ENCODE measurements around the gene SLC36A1.
"Not testable (repeated sequence)": the region's sequence is repeated elsewhere in the genome, so short reads cannot be mapped to it uniquely, and the experiment has no call there.

The SLC36A1 gene

DNA sequence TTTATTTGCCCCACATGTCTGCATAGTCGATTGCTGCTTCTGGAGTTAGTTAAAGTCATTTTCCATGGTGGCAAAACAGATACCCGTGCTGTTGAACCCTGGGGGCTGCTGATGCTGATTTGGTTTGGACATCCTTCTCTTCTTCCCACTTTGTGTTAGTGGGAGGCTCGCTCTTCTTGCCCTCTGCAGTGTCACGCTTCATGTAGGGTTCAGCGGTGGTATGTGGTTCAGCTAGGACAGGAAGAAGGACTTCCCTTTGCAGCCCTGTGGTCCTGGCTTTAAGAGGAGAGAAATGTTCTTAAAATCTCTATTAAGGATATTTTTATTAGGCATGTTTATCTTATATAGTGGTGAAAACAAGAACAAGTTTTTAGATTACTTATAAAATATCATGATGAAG lies 36.2 kb downstream of the SLC36A1 start:
- no peak for DNase-seq (ENCODE audit: low spot score)

DNA sequence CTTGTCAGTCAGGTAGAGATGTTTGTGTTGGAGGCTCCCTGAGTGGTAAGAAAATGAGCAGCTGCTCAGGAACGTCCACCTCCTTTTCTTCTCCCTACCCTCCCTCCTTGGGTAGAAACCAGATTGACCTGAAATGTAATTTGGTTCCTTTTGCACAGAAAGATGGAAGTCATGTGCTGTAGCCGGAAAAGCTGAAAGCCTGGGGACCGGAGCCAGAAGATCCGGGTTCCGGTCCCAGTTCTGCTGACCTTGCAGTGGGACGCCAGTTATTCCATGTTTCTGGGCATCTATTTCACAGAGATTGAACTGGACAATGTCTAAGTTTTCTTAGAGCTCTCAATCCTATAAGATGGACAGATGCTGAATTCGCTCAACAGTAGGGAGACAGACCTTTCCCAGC lies 40.1 kb downstream of the SLC36A1 start:
- DNase-seq (ENCODE audit: low spot score): no peak

DNA sequence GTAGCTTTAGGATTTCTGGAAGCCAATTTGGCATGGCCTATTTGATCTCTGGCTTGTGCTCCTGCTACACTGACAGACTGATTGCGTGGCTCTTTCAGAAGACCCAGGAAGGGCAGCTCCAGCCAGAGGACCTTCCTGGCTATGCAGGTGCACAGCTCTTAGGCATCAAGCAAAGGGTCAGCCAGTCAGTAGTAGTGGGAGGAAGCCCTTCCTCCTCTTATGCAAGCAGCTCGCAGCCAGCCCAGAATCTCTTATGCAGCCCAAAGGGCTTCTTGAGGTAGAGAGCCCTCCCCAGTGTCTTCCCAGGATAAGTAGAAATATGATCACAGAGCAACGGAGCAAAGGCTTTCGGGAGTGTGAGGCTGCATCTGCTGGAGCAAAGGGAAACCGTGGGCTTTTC lies 43.2 kb downstream of the SLC36A1 start:
- no peak for DNase-seq (ENCODE audit: low spot score)

DNA sequence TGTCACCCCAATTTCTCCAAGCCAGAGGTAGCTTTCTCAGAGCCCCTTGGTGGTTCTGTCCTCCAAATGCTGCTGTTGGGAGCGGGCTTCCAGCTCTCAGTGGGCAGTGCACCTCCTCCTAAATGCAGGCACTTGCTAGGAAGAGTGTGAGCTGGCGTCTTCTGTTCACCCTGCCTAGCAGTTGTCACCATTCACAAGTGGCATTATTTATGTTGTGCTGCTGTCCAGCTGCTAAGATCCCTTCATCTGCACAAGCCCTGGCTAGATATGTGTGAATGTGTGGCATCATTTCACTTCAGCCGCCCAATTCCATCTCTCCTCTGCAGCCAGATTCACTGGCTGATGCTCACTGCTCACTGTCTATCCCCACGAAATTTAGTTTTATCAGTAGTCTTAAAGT lies 43.7 kb downstream of the SLC36A1 start:
- DNase-seq (ENCODE audit: low spot score): no peak

DNA sequence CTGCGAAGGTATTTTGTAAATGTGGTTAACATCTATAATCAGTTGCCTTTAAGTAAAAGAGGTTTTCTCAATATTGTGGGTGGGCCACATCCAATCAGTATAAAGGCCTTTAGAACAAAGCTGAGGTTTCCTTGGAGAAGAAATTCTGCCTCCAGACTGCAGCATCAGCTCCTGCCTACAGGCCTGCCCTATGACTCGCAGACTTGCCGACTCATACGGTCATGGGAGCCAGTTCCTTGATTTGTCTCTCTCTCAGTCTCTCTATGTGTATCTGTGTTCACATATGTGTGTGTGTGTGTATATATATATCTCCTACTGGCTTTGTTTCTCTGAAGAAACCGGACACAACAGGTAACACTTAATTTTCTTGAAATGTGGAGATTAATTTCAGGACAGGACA lies 45.3 kb downstream of the SLC36A1 start:
- DNase-seq (ENCODE audit: low spot score): peak; percentile 47

DNA sequence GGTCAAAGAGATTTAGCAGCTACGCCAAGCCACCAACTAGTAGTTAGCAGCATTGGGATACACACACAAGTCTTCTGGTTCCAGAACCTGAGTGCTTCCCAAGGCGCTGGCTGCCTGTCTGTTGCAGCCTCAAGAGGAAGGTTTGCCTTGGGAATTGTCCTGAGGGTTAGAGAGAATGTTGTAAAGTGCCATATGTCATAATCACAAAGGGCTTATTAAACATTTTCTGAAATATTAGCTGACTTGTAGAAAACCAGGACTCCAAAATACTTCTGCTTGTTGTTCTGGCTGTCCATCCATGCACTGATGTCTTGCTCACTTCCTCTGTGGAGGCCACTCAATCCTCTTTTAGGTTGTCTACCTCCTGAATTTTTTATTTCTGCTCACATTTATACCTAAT lies 46.3 kb downstream of the SLC36A1 start:
- no peak for DNase-seq (ENCODE audit: low spot score)

DNA sequence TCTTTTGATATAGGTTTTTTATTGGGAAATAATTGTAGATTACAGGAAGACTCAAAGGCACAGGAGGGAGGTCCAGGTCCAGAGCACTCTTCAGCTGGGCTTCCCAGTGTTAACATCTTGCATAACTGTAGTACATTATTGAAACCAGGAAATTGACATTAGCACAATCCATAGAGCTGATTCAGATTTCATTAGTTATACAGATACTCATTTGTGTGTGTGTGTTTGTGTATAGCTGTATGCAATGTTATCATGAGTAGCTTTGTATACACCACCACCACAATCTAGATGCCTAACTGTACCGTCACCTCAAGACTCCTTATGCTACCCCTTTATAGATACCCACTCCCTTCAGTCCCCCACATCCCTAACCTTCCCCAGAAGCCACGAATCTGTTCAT lies 47.9 kb downstream of the SLC36A1 start:
- no peak for DNase-seq (ENCODE audit: low spot score)

DNA sequence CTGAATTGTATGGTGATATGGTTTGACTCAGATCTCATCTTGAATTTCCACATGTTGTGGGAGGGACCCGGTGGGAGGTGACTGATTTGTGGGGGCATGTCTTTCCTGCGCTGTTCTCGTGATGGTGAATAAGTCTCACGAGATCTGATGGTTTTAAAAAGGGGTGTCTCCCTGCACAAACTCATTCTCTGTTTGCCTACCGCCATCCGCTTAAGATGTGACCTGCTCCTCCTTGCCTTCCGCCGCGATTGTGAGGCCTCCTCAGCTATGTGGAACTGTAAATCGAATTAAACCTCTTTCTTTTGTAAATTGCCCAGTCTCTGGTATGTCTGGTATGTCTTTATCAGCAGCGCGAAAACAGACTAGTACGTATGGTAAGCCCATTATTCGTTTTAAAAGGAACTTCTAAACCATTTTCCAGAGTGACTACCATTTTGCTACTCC lies 48.7 kb downstream of the SLC36A1 start:
- no peak for DNase-seq (ENCODE audit: low spot score)

DNA sequence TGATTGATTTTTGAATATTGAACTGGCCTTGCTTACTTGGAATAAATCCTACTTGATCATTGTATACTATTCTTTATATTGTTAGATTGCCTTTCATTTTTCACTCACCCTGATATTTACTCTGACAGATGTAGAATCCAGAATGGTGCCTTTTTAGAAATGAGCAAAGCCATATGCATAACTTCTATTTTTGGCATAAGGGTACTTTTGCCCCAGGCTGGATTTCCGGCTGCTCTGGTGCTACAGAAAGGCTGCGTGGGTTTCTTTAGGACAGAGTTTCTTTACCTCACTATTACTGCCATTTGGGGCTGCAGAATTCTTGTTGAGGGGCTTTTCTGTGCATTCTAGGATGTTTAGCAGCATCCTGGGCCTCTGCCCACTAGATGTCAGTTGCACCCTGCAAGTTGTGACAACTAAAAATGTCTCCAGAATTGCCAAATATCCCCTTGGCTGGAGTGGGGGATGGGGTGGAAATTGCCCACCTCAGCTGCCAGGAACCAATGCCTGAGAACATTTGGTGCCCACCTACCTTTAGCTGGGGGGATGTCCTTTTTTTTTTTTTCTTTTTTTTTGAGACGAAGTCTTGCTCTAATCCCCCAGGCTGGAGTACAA lies 50.1 kb downstream of the SLC36A1 start:
- no peak for DNase-seq (ENCODE audit: low spot score)

DNA sequence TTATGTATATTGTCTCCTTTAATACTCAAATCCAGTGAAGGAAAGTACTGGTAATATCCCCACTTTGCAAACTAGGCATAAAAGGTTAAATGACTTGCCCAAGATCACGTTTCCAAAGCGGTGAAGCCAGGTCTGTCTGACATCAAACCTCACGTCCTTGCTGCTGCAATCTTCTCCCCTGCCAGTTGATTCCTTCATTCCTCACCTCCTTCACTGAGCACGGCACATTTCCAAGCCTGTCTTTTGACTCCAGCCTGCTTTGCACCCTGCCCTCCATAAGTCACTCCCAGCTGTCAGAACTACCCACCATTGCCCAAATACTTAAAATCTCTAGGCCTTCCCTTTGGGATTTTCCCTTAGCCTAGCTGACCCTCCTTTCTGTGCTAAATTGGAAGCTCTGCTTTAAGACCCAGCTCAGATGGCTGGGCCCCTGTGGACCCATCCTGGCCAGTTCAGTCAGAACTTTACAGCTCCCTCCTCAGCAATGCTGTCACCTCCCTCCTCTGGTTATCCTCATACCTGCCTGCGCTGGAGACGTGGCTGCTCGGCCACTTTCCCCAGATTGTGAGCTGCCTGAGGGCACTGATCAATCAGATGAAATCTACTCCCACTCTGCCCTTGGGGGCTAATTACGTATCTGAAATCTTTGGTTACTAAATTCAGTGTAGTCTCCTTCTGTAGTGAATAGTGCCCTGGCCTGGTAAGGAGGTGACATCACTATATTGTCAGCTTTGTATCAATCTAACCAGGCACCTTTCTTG lies 51.2 kb downstream of the SLC36A1 start:
- no peak for DNase-seq (ENCODE audit: low spot score)

DNA sequence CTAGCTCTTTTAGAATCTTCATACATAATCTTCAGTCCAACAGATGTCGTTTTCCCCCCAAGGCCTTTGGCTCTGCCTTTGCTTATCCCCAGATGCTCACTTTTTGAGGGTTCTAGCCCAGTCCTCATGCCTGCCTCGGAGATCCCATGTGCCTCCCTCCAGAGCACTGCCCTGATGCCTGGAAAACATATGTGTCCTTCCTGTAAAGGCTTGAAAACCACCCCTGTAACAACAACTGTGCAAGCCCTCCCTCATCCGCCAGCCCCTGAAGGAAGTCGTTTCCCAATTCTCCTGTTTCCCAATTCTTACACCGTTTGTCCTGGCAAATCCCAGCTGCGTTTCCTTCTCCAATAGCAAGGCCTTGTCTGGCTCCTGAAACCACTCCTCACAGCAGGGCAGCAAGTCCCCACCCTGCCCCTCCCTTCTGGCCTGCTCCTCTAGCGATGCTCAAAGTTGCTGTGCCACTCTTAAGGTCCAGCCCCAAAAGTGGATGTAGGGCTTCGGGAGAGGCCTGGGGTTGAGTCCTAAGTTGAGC lies 52.2 kb downstream of the SLC36A1 start:
- no peak for DNase-seq (ENCODE audit: low spot score)

DNA sequence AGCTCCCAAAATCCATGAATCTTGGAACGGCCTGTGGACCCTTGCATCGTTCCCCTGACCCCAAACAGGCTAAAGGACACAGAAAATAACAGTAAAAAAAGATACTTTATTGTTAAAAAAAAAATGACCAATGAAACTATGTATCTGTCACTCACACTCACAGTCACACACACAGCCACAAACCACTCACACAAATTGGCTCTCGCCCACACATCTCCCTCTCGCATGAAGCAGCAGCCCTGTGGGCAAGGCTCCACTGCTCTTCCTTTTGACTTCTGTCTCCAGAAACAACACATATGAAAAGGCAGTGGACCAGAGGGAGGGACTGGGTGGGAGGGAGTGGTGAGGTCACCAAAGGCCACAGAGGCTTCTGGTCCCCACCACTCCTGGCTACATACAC lies 56.6 kb downstream of the SLC36A1 start:
- no peak for DNase-seq (ENCODE audit: low spot score)

DNA sequence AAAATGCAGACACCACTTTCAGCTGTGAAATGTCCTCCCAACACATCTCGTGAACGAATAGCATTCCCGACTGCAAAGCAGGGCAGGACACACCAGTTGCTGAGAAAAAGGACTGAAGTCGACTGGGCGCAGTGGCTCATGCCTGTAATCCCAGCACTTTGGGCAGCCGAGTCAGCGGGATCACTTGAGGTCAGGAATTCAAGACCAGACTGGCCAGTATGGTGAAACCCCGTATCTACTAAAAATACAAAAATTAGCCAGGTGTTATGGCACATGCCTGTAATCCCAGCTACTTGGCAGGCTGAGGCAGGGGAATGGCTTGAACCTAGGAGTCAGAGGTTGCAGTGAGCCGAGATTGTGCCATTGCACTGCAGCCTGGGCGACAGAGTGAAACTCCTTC lies 60.9 kb downstream of the SLC36A1 start:
- not testable (repeated sequence) for DNase-seq (ENCODE audit: low spot score)

DNA sequence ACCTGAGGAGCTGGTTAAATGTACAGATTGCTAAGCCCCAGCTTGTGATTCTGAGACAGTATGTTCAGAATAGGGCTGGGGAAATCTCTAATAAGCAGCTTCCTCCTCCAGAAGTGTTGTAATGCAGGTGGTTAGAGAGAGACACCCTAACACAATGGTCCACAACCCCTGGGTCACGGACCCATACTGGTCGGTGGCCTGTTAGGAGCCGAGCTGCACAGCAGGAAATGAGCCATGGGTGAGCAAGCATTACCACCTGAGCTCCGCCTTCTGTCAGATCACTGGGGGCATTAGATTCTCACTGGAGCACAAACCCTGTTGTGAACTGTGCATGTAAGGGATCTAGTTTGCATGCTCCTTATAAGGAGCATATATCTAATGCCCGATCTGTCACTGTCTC lies 61.8 kb downstream of the SLC36A1 start:
- no peak for DNase-seq (ENCODE audit: low spot score)

DNA sequence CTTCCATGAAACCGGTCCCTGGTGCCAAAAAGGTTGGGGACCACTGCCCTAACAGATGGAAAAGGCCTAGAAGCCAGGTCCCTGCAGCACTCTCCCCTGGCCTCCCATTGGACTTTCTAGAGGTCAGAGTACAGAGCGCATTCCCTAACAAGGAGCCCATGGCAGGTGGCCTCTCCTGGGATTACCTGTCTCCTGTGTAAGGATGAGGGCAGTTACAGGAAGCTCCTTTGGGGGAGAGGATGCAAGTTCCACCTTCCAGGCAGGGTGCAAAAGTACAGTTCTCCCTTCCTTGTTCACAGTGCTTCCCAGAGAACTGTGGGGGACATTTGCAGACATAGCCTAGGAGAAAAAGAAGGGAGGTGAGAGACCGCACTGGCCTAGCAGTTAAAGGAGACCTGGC lies 62.4 kb downstream of the SLC36A1 start:
- no peak for DNase-seq (ENCODE audit: low spot score)

DNA sequence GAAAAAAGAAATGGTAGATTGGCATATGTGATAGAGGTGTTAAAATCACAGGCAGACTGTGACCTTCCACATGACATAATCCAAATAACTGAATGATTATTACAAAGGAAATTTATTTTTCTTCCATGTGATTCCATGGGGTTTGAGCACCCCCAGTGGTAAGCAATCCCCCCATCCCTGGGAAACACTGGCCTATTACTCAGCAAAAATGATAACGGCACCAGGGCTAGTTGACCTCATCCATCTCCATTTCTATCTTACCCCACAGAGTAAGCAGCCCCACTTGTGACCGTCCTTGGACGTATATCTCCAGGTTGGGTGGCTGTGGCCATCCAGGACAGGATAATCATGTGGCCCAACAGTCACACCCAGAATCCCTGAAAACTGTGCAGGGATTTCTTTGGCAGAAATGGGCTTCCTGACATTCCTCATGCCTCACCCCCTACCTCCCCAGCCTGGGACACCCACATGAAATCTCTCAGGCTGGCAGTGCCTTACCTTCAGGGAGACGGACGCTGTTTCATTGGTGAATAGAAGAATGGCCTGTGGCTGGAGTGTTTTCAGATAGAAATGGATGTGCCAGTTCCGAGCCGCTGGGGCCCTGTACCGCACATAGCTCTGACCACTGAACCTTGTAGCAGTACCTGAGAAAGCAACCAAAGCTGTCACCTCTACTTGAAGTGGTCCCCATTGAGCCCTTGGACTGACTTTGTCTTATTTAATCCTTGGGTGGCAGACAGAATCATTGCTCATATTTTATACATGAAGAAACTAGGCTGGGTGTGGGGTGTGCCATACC lies 69.9 kb downstream of the SLC36A1 start:
- no peak for DNase-seq (ENCODE audit: low spot score)

DNA sequence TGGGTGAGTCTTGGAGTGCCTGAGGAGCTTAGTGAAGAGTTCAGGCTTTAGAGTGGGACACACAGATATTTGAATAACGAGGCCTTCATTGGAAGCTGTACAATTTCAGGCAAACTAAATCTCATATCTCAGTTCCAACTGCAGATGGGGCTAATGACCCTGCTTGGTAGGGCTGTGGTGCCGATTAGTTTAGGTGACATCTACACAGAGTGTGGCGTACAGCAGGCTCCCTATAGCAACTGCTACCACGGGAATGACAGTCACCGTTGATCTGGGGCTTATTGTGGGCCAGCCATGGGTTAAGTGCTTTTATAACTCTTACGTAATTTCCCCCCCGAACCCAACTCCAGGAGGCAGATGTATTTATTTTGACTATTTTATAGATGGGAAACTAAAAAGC lies 72.9 kb downstream of the SLC36A1 start:
- DNase-seq (ENCODE audit: low spot score): no peak

DNA sequence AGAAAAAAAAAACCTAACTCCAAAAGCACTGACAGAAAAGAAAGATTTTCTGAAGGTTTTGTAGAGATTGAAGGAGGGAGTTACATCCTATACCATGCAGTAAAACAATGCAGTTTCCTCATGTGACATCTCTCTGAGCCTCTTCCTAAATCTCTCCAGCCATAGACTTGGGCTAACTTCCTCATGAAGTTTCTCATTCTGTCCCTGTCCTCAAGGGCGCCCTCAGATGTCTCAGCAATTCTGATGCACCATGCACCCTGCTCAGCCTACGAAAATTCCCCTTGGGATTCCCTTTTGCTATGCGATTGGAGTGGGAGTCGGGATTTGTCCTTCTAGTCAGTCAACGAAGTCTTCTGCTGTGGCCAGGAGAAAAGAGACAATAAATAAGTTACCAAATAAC lies 74.8 kb downstream of the SLC36A1 start:
- DNase-seq (ENCODE audit: low spot score): no peak

DNA sequence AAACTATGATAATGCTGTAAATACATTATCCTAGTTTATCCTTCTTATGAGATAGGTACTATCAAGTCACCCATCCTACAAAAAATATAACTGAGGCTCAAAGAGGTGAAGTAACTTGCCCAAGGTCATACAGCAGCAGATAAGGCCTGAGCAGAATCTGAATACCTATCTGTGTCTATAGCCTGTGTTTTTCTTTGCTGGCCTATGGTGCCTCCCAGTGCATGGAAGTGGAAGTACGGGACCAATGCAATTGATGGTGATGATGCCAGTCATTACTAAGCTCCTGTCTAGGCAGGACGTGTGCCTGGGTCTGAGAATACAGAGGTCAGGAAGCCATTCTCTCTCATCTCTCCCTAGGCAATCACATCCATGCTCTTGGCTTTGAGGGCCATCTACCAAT lies 75.9 kb downstream of the SLC36A1 start:
- DNase-seq (ENCODE audit: low spot score): peak; percentile 69

DNA sequence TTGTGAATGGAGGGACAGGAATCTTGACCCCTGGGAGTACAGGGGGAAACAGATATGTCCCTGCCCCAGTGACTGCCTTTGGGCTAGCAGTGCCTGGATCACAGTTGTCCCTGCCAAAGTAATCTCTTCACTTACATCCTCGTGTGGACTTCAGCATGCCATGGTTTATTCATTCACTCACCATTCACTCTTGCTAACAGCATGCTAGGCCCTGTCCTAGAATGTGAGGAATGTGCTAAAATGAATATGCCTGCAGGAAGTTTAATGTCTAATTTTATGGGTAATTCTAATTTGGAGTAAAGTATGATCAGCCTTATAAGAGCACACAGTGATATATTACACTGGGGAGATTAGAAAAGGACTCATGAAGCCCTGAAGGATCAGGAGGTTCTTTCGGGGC lies 80.8 kb downstream of the SLC36A1 start:
- no peak for DNase-seq (ENCODE audit: low spot score)

DNA sequence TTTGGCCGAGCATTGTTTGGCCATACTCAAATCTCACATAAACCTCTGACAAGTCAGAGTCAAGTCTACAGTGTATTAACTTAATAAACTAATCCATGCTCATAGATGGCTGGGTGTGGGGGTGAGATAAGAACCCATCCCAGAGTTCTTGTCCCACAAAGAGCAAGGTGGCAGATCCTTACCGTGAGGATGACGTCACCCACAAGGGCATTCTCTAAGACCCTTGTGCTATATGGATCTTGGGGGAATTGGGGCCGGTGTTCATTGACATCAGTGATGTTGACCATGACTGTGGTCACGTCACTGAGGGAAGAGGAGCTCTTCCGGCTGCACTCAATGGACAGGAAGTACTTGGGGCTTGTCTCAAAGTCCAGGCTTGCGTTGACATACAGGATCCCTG lies 81.6 kb downstream of the SLC36A1 start:
- DNase-seq (ENCODE audit: low spot score): no peak

DNA sequence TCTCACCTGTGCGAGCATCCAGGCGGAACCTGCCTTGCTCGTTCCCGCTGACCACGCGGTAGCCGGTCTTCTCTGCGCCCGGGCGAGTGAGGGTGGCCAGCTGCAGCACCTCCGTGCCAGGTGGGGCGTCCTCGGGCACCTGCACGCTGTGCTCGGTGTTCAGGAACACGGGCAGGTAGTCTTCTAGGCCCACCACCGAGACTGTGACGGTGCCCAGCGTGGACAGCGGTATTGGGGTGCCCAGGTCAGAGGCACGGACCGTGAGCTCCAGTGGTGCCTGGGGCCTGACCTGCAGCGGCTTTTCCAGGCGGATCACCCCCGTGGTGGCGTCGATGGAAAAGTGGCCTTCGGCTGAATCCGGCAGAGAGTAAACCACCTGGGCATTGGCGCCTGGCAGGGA lies 84.2 kb downstream of the SLC36A1 start:
- DNase-seq (ENCODE audit: low spot score): no peak

DNA sequence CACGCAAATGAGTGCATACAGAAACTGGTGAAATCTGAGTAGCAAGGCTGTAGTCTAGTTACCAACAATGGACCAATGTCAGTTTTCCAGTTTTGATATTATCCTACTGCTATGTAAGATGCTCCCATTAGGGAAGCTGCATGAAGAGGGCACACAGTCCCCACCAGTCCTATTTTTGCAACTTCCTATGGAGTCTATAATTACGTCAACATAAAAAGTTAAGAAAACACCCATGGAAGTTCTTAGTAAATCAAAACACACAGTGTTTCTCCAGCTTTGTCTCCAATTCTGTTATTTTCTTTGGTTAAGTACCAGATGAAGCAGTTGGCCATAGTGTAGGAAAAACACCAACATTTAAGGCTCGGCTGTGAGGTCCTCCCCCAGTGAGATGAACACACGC lies 85.0 kb downstream of the SLC36A1 start:
- DNase-seq (ENCODE audit: low spot score): no peak

Data from hepatic stellate cell (primary cell).